Brain microvascular endothelial cell (primary cell): Measurements from ENCODE around the gene AKIRIN2.

Experiments
- DNase-seq: peaks from one replicate; pipeline ENCODE4 v3.0.0-alpha.2; 2020
- H3K27ac ChIP-seq: fragments of 250-450 bp; sonication (Bioruptor Pico); 2 replicates; pipeline ENCODE4 v1.5.1; 2020; ENCODE audit warnings: mild to moderate bottlenecking, moderate library complexity
- H3K27me3 ChIP-seq: fragments of 250-450 bp; sonication (Bioruptor Pico); replicated peaks from 2 replicates; pipeline ENCODE4 v1.5.1; 2020; ENCODE audit warnings: mild to moderate bottlenecking
- H3K36me3 ChIP-seq: fragments of 250-450 bp; sonication (Bioruptor Pico); replicated peaks from 2 replicates; pipeline ENCODE4 v1.5.1; 2020; ENCODE audit warnings: mild to moderate bottlenecking
- H3K4me3 ChIP-seq: 2 replicates; pipeline ENCODE4 v1.5.1; 2011; ENCODE audit warnings: low read depth, mild to moderate bottlenecking, control low read depth, low read length, moderate library complexity
- in situ Hi-C: cut with HindIII; loops from 2 replicates; pipeline ENCODE4 v1.10.0; 2017; ENCODE audit warnings: low sequenced_read_pairs, low pct_ligation_motif_present
- TF ChIP-seq, protein P1 (sequence below): IDR thresholded peaks from 2 replicates; pipeline ENCODE4 v1.5.1; 2011; ENCODE audit warnings: low read depth, mild to moderate bottlenecking, moderate library complexity, low read length, control low read depth, inconsistent platforms; ENCODE audit errors: missing control alignments

AKIRIN2 gene

DNA sequence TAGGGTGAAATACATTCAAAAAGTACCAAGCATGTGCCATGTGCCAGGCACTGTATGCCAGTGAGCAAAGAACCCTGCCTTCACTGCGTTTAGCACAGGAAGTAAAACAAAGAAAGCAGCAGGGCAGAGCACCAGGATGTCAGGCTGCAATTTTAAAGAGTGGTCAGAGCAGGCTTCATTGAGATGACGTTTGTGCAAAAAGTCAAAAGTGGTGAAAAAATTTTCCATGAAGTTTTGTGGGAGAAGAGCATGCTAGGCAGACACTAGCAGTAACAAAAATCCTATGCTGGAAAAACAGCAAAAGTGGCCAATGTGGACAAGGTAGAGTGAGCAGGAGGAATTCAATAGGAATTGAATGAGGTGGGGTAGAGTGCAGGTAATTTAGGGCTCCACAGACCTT, 31.3 kb downstream of the AKIRIN2 start:
- no peak for DNase-seq
- in situ Hi-C loops: no loop called here
- Histone ChIP-seq H3K36me3 (peaks cover 34% of the 10 kb centered on the region), H3K4me3 (no peak overlapping the region), H3K27ac (no peak overlapping the region), H3K27me3 (no peaks in the 10 kb centered on the region)
- TF ChIP-seq, protein P1, sequence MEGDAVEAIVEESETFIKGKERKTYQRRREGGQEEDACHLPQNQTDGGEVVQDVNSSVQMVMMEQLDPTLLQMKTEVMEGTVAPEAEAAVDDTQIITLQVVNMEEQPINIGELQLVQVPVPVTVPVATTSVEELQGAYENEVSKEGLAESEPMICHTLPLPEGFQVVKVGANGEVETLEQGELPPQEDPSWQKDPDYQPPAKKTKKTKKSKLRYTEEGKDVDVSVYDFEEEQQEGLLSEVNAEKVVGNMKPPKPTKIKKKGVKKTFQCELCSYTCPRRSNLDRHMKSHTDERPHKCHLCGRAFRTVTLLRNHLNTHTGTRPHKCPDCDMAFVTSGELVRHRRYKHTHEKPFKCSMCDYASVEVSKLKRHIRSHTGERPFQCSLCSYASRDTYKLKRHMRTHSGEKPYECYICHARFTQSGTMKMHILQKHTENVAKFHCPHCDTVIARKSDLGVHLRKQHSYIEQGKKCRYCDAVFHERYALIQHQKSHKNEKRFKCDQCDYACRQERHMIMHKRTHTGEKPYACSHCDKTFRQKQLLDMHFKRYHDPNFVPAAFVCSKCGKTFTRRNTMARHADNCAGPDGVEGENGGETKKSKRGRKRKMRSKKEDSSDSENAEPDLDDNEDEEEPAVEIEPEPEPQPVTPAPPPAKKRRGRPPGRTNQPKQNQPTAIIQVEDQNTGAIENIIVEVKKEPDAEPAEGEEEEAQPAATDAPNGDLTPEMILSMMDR: no peak

DNA sequence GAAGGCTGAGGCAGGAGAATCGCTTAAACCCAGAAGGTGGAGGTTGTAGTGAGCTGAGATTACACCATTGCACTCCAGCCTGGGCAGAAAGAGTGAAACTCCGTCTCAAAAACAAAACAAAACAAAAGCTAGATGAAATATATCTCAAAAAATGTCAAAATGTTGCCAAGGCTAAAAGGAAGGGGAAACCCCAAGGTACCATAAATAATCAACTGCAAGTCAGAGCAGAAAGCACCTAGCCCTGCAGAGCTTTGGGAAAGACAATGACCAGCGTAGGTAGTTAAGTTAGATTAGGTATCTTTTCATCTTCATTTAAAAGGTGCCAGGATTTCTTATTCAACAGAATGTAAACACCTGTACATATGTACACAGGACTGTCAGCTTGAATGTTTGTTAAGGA, 33.0 kb downstream of the AKIRIN2 start:
- TF ChIP-seq, protein P1: no peak
- no peak overlapping the region for H3K27ac ChIP-seq
- in situ Hi-C loops: no loop called here
- H3K4me3 ChIP-seq: no peak overlapping the region
- H3K27me3 ChIP-seq: no peaks in the 10 kb centered on the region
- no peak for DNase-seq
- H3K36me3 ChIP-seq: peaks cover 25% of the 10 kb centered on the region

DNA sequence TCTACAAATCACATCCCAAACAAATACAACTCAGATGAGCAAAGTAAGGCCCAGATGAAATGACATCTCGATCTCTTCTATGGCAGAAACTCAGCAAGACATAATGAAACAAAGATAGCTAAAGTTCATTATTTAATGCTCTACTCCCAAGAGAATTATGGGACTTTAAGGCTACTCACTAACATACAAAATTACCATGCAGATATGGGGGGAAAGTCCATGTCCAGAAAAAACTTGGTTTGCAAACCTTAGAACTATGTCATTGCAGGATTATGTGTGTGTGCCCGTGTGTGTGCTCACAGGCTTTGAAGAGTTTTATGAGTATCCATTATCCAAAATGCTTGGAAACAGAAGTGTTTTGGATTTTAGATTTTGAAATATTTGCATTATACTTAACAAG, 34.0 kb downstream of the AKIRIN2 start:
- no peak for DNase-seq
- TF ChIP-seq, protein P1: no peak
- Histone ChIP-seq H3K36me3 (peaks cover 16% of the 10 kb centered on the region), H3K27me3 (no peaks in the 10 kb centered on the region), H3K4me3 (no peak overlapping the region), H3K27ac (no peak overlapping the region)
- in situ Hi-C loops: no loop called here

DNA sequence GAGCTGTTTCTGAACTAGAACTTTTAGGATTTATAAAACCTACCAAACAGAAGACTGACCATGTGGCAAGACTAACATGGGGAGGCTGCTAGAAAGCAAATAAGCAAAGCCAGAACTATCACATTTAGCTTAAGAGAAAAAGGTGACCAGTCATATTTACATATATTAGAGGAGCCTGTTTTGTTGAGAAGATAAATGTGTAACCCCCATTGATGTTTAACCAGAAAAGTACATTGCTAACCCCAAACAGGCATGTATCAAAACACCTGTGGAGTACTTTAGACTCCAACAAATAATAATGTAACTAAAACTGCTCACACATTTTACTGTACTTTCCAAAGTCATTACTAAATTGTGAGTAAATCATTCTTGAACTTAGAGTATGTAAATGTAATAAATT, 35.0 kb downstream of the AKIRIN2 start:
- no peak for DNase-seq
- in situ Hi-C loops: no loop called here
- Histone ChIP-seq H3K4me3 (no peak overlapping the region), H3K36me3 (peaks cover 13% of the 10 kb centered on the region), H3K27ac (no peak overlapping the region), H3K27me3 (no peaks in the 10 kb centered on the region)
- TF ChIP-seq, protein P1: no peak

DNA sequence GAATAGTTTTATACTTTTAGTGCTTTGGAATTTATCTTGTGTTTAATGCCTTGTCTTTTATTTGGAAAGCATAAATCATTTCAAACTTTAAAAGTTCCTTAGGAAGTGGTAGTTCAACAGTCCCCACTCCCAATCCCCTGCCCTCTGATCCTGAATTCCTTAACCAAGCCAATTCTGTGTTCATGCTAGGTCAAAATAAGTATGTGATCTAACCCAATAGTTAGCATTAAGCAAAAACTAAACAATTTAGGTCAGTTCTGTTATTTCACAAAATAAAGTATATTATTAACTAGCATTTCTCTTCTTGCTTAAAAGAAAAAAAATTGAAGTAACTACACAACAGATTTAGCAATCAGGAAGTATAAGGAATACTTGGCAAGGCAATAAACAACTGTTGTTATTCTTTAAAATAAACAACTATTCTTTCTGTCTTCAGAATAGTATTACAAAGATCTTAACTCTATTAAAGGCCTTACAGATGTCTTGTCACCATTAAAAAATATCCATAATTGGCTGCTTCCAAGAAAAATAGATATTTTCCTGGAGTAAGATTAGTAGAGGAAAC, 37.0 kb downstream of the AKIRIN2 start:
- TF ChIP-seq, protein P1: no peak

DNA sequence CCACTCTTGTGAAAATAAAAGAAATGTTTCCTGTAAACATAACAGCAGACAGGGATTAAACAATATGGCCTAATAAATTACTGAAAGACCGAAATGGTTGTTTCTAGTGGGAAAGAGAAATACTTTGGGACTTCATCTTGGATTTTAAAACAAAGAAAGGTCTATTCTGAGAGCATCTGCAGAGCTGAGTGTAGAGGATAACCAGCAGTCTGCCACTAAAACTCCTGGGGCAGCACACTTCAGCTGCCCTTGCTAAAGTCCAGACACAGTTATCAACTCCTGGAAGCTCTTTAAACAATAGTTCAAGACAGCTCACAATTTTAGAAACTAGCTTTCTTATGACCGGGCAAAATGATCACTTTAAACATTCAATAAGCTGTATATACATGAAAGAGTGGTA, 38.6 kb downstream of the AKIRIN2 start:
- DNase-seq: no peak
- Histone ChIP-seq H3K36me3 (no peaks in the 10 kb centered on the region), H3K4me3 (no peak overlapping the region), H3K27ac (no peak overlapping the region), H3K27me3 (no peaks in the 10 kb centered on the region)
- TF ChIP-seq, protein P1: no peak
- in situ Hi-C loops: no loop called here

More for the DNA sequence above, 37.0 kb downstream of the AKIRIN2 start:
- Histone ChIP-seq H3K36me3 (no peaks in the 10 kb centered on the region), H3K27ac (no peak overlapping the region), H3K27me3 (no peaks in the 10 kb centered on the region), H3K4me3 (no peak overlapping the region)
- DNase-seq: no peak
- in situ Hi-C loops: no loop called here
